Caco-2 (cell line): ENCODE data around the gene VAMP1. TPM values are rescaled to one million over a fixed set of nuclear protein-coding genes. Genes with fewer than 3 reads are reported as not detected.
A peak's percentile ranks its signal among the peaks of the same experiment; 100 is the strongest.

Experiments used
- BruUV-seq: library from RNA; stranded (reverse); fragments of 400-500 nt; replicated peaks from 2 replicates; lab custom pipeline; 2021; lab: Mats Ljungman, UMichigan
- CTCF ChIA-PET: fragments of 300-600 bp; sonication (Branson Sonifier 250); formaldehyde crosslinking; loops from one replicate; lab custom pipeline; 2022; ENCODE audit warnings: antibody characterized with exemption; lab: Charles Lee
- POLR2A ChIA-PET: fragments of 300-600 bp; sonication (Branson Sonifier 250); formaldehyde crosslinking; loops from one replicate; lab custom pipeline; 2022; ENCODE audit warnings: antibody characterized with exemption; lab: Charles Lee
- DNase-seq, 2 experiments: peaks; one replicate each; pipeline versions ENCODE4 v3.0.0 to v3.0.0-alpha.2; 2020 to 2022
- H3K27me3 ChIP-seq: replicated peaks from 2 replicates; pipeline ENCODE4 v1.6.0; 2011; ENCODE audit warnings: low read length; ENCODE audit not compliant: control insufficient read depth, insufficient read depth
- H3K36me3 ChIP-seq: 2 replicates; pipeline ENCODE4 v1.5.1; 2011; ENCODE audit warnings: low read length; ENCODE audit not compliant: control insufficient read depth, insufficient read depth
- H3K4me1 ChIP-seq: fragments of 250-450 bp; sonication (Bioruptor Pico); 2 replicates; pipeline ENCODE4 v1.5.1; 2020; ENCODE audit warnings: mild to moderate bottlenecking
- H3K4me3 ChIP-seq: 2 replicates; pipeline ENCODE4 v1.5.1; 2011; ENCODE audit warnings: low read depth, mild to moderate bottlenecking, control low read depth, low read length
- H3K9me3 ChIP-seq: fragments of 250-450 bp; sonication (Bioruptor Pico); 2 replicates; pipeline ENCODE4 v1.5.1; 2020; ENCODE audit warnings: mild to moderate bottlenecking, moderate library complexity
- H3K27ac Mint-ChIP-seq: one replicate; pipeline ENCODE4 v1.8.0; 2022; ENCODE audit warnings: mixed read lengths; ENCODE audit not compliant: unreplicated experiment
- H3K27me3 Mint-ChIP-seq: one replicate; pipeline ENCODE4 v1.8.0; 2022; ENCODE audit warnings: mixed read lengths; ENCODE audit not compliant: insufficient read depth, unreplicated experiment
- H3K36me3 Mint-ChIP-seq: one replicate; pipeline ENCODE4 v1.8.0; 2022; ENCODE audit warnings: mild to moderate bottlenecking, mixed read lengths; ENCODE audit not compliant: insufficient read depth, unreplicated experiment
- H3K4me1 Mint-ChIP-seq: one replicate; pipeline ENCODE4 v1.8.0; 2022; ENCODE audit warnings: low read depth, mixed read lengths; ENCODE audit not compliant: unreplicated experiment
- H3K4me3 Mint-ChIP-seq: one replicate; pipeline ENCODE4 v1.8.0; 2022; ENCODE audit warnings: mild to moderate bottlenecking, moderate library complexity, mixed read lengths; ENCODE audit not compliant: unreplicated experiment
- H3K9me3 Mint-ChIP-seq: one replicate; pipeline ENCODE4 v1.8.0; 2022; ENCODE audit warnings: mixed read lengths; ENCODE audit not compliant: unreplicated experiment
- CTCF ChIP-seq, 2 experiments: fragments of 200-600 bp in 1 of 2; IDR thresholded peaks; 1 replicate in 1 of 2; 2 replicates in 1 of 2; pipeline versions ENCODE4 v1.5.1 to v1.8.0; 2011 to 2022; ENCODE audit warnings: antibody characterized with exemption in 1 of 2, control low read depth in 1 of 2, inconsistent platforms in 1 of 2, low read depth in 1 of 2, low read length in 1 of 2, mild to moderate bottlenecking in 1 of 2, moderate library complexity in 1 of 2; ENCODE audit not compliant: insufficient read depth in 1 of 2, severe bottlenecking in 1 of 2, unreplicated experiment in 1 of 2
- intact Hi-C: fragments of 100-400 bp; cut with micrococcal nuclease; formaldehyde crosslinking; loops from one replicate; pipeline ENCODE4 v1.10.0; 2022; ENCODE audit not compliant: unreplicated experiment
- total RNA-seq: library from RNA; stranded (reverse); gene quantifications from 2 replicates; pipeline ENCODE4 v1.2.3, GENCODE V29; 2022

The VAMP1 gene
- total RNA-seq, 1 experiment from 2014 or later, result 8.4 TPM

GRCh38 chr12:6450091-6450868 lies 20.2 kb downstream of the VAMP1 start:
- BruUV-seq, result TSS peak; percentile 36
- peak in 1 of 2 experiments; percentile 28 for DNase-seq
- Histone ChIP-seq H3K9me3 (no peaks in the 10 kb centered on the region), H3K36me3 (no peaks in the 10 kb centered on the region), H3K4me3 (peak overlapping the region; percentile 82), H3K27me3 (no peaks in the 10 kb centered on the region), H3K4me1 (peaks cover 9% of the 10 kb centered on the region; the same call in 1 of the 2 replicates)
- H3K27ac Mint-ChIP-seq, result peak overlapping the region; percentile 93
- no peaks in the 10 kb centered on the region for H3K27me3 Mint-ChIP-seq
- POLR2A ChIA-PET, result interaction anchor here (3.1 kb wide), 1 partner anchor 20 kb away, joined by 16 read pairs; the partner anchor contains the start of gene VAMP1
- CTCF ChIA-PET, result interaction anchor here (1.2 to 3.4 kb wide), 3 partner anchors 15 to 114 kb away, joined by 3 to 17 read pairs (median 12); no protein-coding TSS in a partner anchor
- peak overlapping the region; percentile 79 for H3K4me3 Mint-ChIP-seq
- H3K36me3 Mint-ChIP-seq, result peaks cover 10% of the 10 kb centered on the region
- no peak for TF ChIP-seq CTCF (IDR thresholded peaks at IDR 0.05; ENCODE audit: insufficient read depth in 1 of 2, low read depth in 1 of 2, low read length in 1 of 2, severe bottlenecking in 1 of 2, unreplicated experiment in 1 of 2)
- H3K4me1 Mint-ChIP-seq, result peaks cover 4% of the 10 kb centered on the region
- intact Hi-C loops, result no loop called here
- H3K9me3 Mint-ChIP-seq, result no peaks in the 10 kb centered on the region

- no peaks in the 10 kb centered on the region for H3K4me1 Mint-ChIP-seq
- ChIA-PET CTCF (no interaction called here), POLR2A (interaction anchor here (0.5 kb wide), 1 partner anchor 253 kb away, joined by 4 read pairs; no protein-coding TSS in a partner anchor)
- H3K4me3 ChIP-seq, result no peak within 1 kb of the TSS
- no peaks in the 10 kb centered on the region for H3K4me1 ChIP-seq
- no peaks in the 10 kb centered on the region for H3K9me3 Mint-ChIP-seq
- no peak for DNase-seq
- H3K27ac Mint-ChIP-seq, result no peak within 1 kb of the TSS
- no peaks in the 10 kb centered on the region for H3K27me3 Mint-ChIP-seq
- no peaks in the 10 kb centered on the region for H3K27me3 ChIP-seq
- H3K36me3 Mint-ChIP-seq, result no peaks in the 10 kb centered on the region
- H3K9me3 ChIP-seq, result no peaks in the 10 kb centered on the region
- BruUV-seq, result no TSS peak
- intact Hi-C loops, result no loop called here
- H3K36me3 ChIP-seq, result no peaks in the 10 kb centered on the region
- H3K4me3 Mint-ChIP-seq, result no peak within 1 kb of the TSS
- TF ChIP-seq CTCF (IDR thresholded peaks at IDR 0.05; ENCODE audit: insufficient read depth in 1 of 2, low read depth in 1 of 2, low read length in 1 of 2, severe bottlenecking in 1 of 2, unreplicated experiment in 1 of 2), result no peak
These were observed 25.5 kb downstream of the VAMP1 start, which contains the start of gene CD27 for GRCh38 chr12:6444704-6445688. CD27 (plus strand) TSS chr12:6444955; CDS start chr12:6445096, 141 bp downstream.

GRCh38 chr12:6444031-6444430 lies 26.4 kb downstream of the VAMP1 start:
- POLR2A ChIA-PET, result no interaction called here
- Mint-ChIP-seq H3K27ac (no peak overlapping the region), H3K36me3 (no peaks in the 10 kb centered on the region), H3K9me3 (no peaks in the 10 kb centered on the region), H3K27me3 (no peaks in the 10 kb centered on the region), H3K4me1 (no peaks in the 10 kb centered on the region), H3K4me3 (no peak overlapping the region)
- no peak for TF ChIP-seq CTCF (IDR thresholded peaks at IDR 0.05; ENCODE audit: insufficient read depth in 1 of 2, low read depth in 1 of 2, low read length in 1 of 2, severe bottlenecking in 1 of 2, unreplicated experiment in 1 of 2)
- CTCF ChIA-PET, result no interaction called here
- H3K4me1 ChIP-seq, result no peaks in the 10 kb centered on the region
- H3K4me3 ChIP-seq, result no peak overlapping the region
- no peaks in the 10 kb centered on the region for H3K9me3 ChIP-seq
- intact Hi-C loops, result no loop called here
- DNase-seq, result no peak
- H3K36me3 ChIP-seq, result no peaks in the 10 kb centered on the region
- BruUV-seq, result no TSS peak
- H3K27me3 ChIP-seq, result no peaks in the 10 kb centered on the region
